HepG2 (cell line): ENCODE data around the gene TFPI2. TPM values are rescaled to one million over a fixed set of nuclear protein-coding genes. Genes with fewer than 3 reads are reported as not detected.

Source experiments
- ATAC-seq: fragments of 200-7000 bp; cut with Tn5 transposase; 3 replicates; pipeline ENCODE4 v1.9.1; 2020; ENCODE audit warnings: mild to moderate bottlenecking, moderate library complexity
- BruUV-seq: library from RNA; stranded (reverse); fragments of 400-500 nt; replicated peaks from 2 replicates; lab custom pipeline; 2021; lab: Mats Ljungman, UMichigan
- CTCF ChIA-PET: fragments of 300-600 bp; formaldehyde crosslinking; extraction: SDS; loops from one replicate; lab custom pipeline; 2021; ENCODE audit warnings: low total read pairs, inconsistent platforms, low intra/inter-chr PET ratio; lab: Yijun Ruan, JAX
- POLR2A ChIA-PET: fragments of 350-600 bp; sonication (Branson Sonifier 250); formaldehyde crosslinking; loops from one replicate; lab custom pipeline; 2020; ENCODE audit warnings: antibody characterized with exemption, inconsistent platforms; lab: Yijun Ruan, JAX
- DNase-seq: peaks from one replicate; pipeline ENCODE4 v3.0.0-alpha.2; 2015; ENCODE audit warnings: low spot score
- FAIRE-seq: peaks from 3 replicates; lab custom pipeline; 2011; peaks lifted over from hg19 to GRCh38; lab: Jason Lieb, UNC
- H2AFZ ChIP-seq: one replicate; pipeline ENCODE4 v1.6.1; 2011; ENCODE audit warnings: low read length, inconsistent platforms
- H3K27ac ChIP-seq: fragments of 300-600 bp; 3 replicates; pipeline ENCODE4 v1.8.0; 2011; ENCODE audit warnings: mixed run types, mild to moderate bottlenecking, mixed read lengths, low read length, inconsistent platforms; ENCODE audit not compliant: insufficient read depth; ENCODE audit errors: extremely low read length
- H3K27me3 ChIP-seq, 2 experiments: fragments of 200-600 bp in 1 of 2; 2 replicates in 1 of 2; 3 replicates in 1 of 2; pipeline versions ENCODE4 v1.6.0 to v1.8.0; 2011; ENCODE audit warnings: low read length in 2 of 2, mild to moderate bottlenecking in 2 of 2, moderate library complexity in 2 of 2, inconsistent platforms in 1 of 2; ENCODE audit not compliant: insufficient read depth in 2 of 2, control insufficient read depth in 1 of 2
- H3K36me3 ChIP-seq, 2 experiments: fragments of 200-600 bp in 1 of 2; replicated peaks in 1 of 2; 2 replicates in 1 of 2; 3 replicates in 1 of 2; pipeline versions ENCODE4 v1.5.1 to v1.8.0; 2011; ENCODE audit warnings: low read length in 2 of 2, inconsistent platforms in 1 of 2; ENCODE audit not compliant: insufficient read depth in 2 of 2, control insufficient read depth in 1 of 2
- H3K4me1 ChIP-seq: 2 replicates; pipeline ENCODE4 v1.5.1; 2012; ENCODE audit warnings: low read length, inconsistent platforms; ENCODE audit not compliant: insufficient read depth
- H3K4me2 ChIP-seq: 2 replicates; pipeline ENCODE4 v1.6.0; 2011; ENCODE audit warnings: low read depth, low read length, inconsistent platforms
- H3K4me3 ChIP-seq, 3 experiments: fragments of 200-600 bp in 1 of 3; sonication (generic), shearing (Covaris generic) in 1 of 3; replicated peaks in 1 of 3; 2 replicates each; pipeline ENCODE4 v1.5.1; 2011 to 2016; ENCODE audit warnings: low read length in 3 of 3, inconsistent platforms in 2 of 3, low read depth in 2 of 3, mild to moderate bottlenecking in 2 of 3, control low read depth in 1 of 3, mixed read lengths in 1 of 3; ENCODE audit not compliant: insufficient read depth in 1 of 3
- H3K79me2 ChIP-seq: one replicate; pipeline ENCODE4 v1.6.1; 2011; ENCODE audit warnings: low read length, inconsistent platforms; ENCODE audit not compliant: insufficient read depth
- H3K9ac ChIP-seq: 2 replicates; pipeline ENCODE4 v1.6.0; 2011; ENCODE audit warnings: mild to moderate bottlenecking, low read depth, low read length, inconsistent platforms; ENCODE audit not compliant: insufficient read depth
- H3K9me3 ChIP-seq: 2 replicates; pipeline ENCODE4 v1.5.1; 2012; ENCODE audit warnings: mild to moderate bottlenecking, low read length
- H4K20me1 ChIP-seq: 2 replicates; pipeline ENCODE4 v1.6.0; 2011; ENCODE audit warnings: inconsistent platforms, mild to moderate bottlenecking, low read length, moderate library complexity; ENCODE audit not compliant: insufficient read depth
- ARID2 ChIP-seq: sonication (generic); formaldehyde crosslinking; IDR thresholded peaks from 2 replicates; pipeline ENCODE4 v1.8.1; 2022; ENCODE audit warnings: mild to moderate bottlenecking, missing genetic modification reagents, borderline replicate concordance
- DPF2 ChIP-seq: sonication (generic); formaldehyde crosslinking; IDR thresholded peaks from 2 replicates; pipeline ENCODE4 v1.4.0; 2020; ENCODE audit warnings: mild to moderate bottlenecking, low read depth, missing genetic modification reagents, borderline replicate concordance
- DR1 ChIP-seq: sonication (generic); formaldehyde crosslinking; IDR thresholded peaks from 2 replicates; pipeline ENCODE4 v1.8.0; 2021; ENCODE audit warnings: mild to moderate bottlenecking, missing genetic modification reagents, inconsistent platforms
- FLYWCH1 ChIP-seq: sonication (generic); formaldehyde crosslinking; IDR thresholded peaks from 2 replicates; pipeline ENCODE4 v1.8.1; 2023; ENCODE audit warnings: mild to moderate bottlenecking, missing genetic modification reagents
- GATA4 ChIP-seq: sonication (generic); IDR thresholded peaks from 2 replicates; pipeline ENCODE4 v1.6.1; 2016; ENCODE audit warnings: antibody characterized with exemption, low read depth, borderline replicate concordance
- RARA ChIP-seq: IDR thresholded peaks from 2 replicates; pipeline ENCODE4 v1.6.1; 2016; ENCODE audit warnings: missing genetic modification reagents, missing compliant biosample characterization
- RCOR2 ChIP-seq: IDR thresholded peaks from 2 replicates; pipeline ENCODE4 v1.6.1; 2016; ENCODE audit warnings: missing biosample characterization, missing genetic modification reagents
- RNF219 ChIP-seq: sonication (generic); formaldehyde crosslinking; IDR thresholded peaks from 2 replicates; pipeline ENCODE4 v1.5.0; 2020; ENCODE audit warnings: mild to moderate bottlenecking, missing genetic modification reagents
- RORA ChIP-seq: sonication (generic); formaldehyde crosslinking; IDR thresholded peaks from 2 replicates; pipeline ENCODE4 v1.5.0; 2020; ENCODE audit warnings: mild to moderate bottlenecking, missing genetic modification reagents, moderate library complexity
- SCMH1 ChIP-seq: sonication (generic); formaldehyde crosslinking; IDR thresholded peaks from 2 replicates; pipeline ENCODE4 v1.9.0; 2021; ENCODE audit warnings: missing genetic modification reagents, mild to moderate bottlenecking, borderline replicate concordance
- SP2 ChIP-seq: sonication (generic); formaldehyde crosslinking; IDR thresholded peaks from 2 replicates; pipeline ENCODE4 v1.5.1; 2020; ENCODE audit warnings: mild to moderate bottlenecking, missing genetic modification reagents
- TOE1 ChIP-seq: sonication (generic); formaldehyde crosslinking; IDR thresholded peaks from 2 replicates; pipeline ENCODE4 v1.4.0; 2020; ENCODE audit warnings: mild to moderate bottlenecking, missing genetic modification reagents
- ZBTB4 ChIP-seq: sonication (generic); formaldehyde crosslinking; IDR thresholded peaks from 2 replicates; pipeline ENCODE4 v1.4.0; 2020; ENCODE audit warnings: missing genetic modification reagents, mild to moderate bottlenecking, borderline replicate concordance
- ZFP36L2 ChIP-seq: sonication (generic); formaldehyde crosslinking; IDR thresholded peaks from 2 replicates; pipeline ENCODE4 v1.4.0; 2020; ENCODE audit warnings: missing genetic modification reagents
- ZNF160 ChIP-seq: sonication (generic); formaldehyde crosslinking; IDR thresholded peaks from 2 replicates; pipeline ENCODE4 v1.8.0; 2022; ENCODE audit warnings: mild to moderate bottlenecking, inconsistent platforms, missing genetic modification reagents
- ZNF205 ChIP-seq: IDR thresholded peaks from 2 replicates; pipeline ENCODE4 v1.6.1; 2018; ENCODE audit warnings: missing biosample characterization, missing genetic modification reagents
- ZNF3 ChIP-seq: IDR thresholded peaks from 2 replicates; pipeline ENCODE4 v1.7.0; 2017; ENCODE audit warnings: inconsistent platforms
- ZNF737 ChIP-seq: sonication (generic); formaldehyde crosslinking; IDR thresholded peaks from 2 replicates; pipeline ENCODE4 v1.5.0; 2020; ENCODE audit warnings: missing genetic modification reagents, mild to moderate bottlenecking, borderline replicate concordance
- WGBS: methylation state at CpG from one replicate; pipeline ENCODE4 v1.1.6; 2017; ENCODE audit warnings: low lambda C conversion rate; 5-methylcytosine and 5-hydroxymethylcytosine counted together
- in situ Hi-C: cut with HindIII; loops from 2 replicates; pipeline ENCODE4 v1.10.0; 2017; ENCODE audit warnings: low pct_unique_long_range_greater_than_20kb; ENCODE audit not compliant: extremely low pct_ligation_motif_present
- intact Hi-C: fragments of 100-400 bp; cut with micrococcal nuclease; formaldehyde crosslinking; loops from one replicate; pipeline ENCODE4 v1.10.0; 2022; ENCODE audit not compliant: unreplicated experiment
- polyA plus RNA-seq, 8 experiments: library from polyadenylated mRNA; depleted of rRNA in 3 of 8; stranded (reverse) in 7 of 8; unstranded in 1 of 8; fragments of >200 nt; fragmentation: Illumina TruSeq in 4 of 8; extraction: Trizol in 4 of 8; gene quantifications; 2 replicates each; pipeline versions ENCODE4 v1.2.1 to v1.2.3, GENCODE V29; 2011 to 2016; ENCODE audit warnings: low read depth in 4 of 8, missing spikeins in 1 of 8, mixed read lengths in 1 of 8; ENCODE audit not compliant: insufficient read depth in 1 of 8
- total RNA-seq, 5 experiments: library from RNA; depleted of rRNA; stranded (reverse); fragments of >200 nt; fragmentation: Illumina TruSeq; extraction: Trizol; gene quantifications; 2 replicates each; pipeline ENCODE4 v1.2.3, GENCODE V29; 2016; ENCODE audit warnings: low read depth in 1 of 5
- TF ChIP-seq, protein P1 (sequence below): sonication (generic); formaldehyde crosslinking; IDR thresholded peaks from 2 replicates; pipeline ENCODE4 v1.8.0; 2022; ENCODE audit warnings: mild to moderate bottlenecking, missing genetic modification reagents, moderate library complexity
- TF ChIP-seq, protein P2 (sequence below): sonication (generic); formaldehyde crosslinking; IDR thresholded peaks from 2 replicates; pipeline ENCODE4 v1.4.0; 2020; ENCODE audit warnings: mild to moderate bottlenecking, missing genetic modification reagents

TFPI2 gene
- total and polyA plus RNA-seq, 2 of the 13 experiments (the other 11 are each of a cell fraction or from before 2014, with no cell fraction given), result 0.16 to 0.22 TPM

GRCh38 chr7:93927585-93927984 lies 37.0 kb upstream of the TFPI2 start (continued):
- TF ChIP-seq SCMH1 (CRISPR knock-in tag) (no peak), SP2 (CRISPR knock-in tag) (no peak), RCOR2 (no peak), ZBTB4 (CRISPR knock-in tag) (no peak), GATA4 (no peak), RORA (no peak)
- TF ChIP-seq, protein P1, sequence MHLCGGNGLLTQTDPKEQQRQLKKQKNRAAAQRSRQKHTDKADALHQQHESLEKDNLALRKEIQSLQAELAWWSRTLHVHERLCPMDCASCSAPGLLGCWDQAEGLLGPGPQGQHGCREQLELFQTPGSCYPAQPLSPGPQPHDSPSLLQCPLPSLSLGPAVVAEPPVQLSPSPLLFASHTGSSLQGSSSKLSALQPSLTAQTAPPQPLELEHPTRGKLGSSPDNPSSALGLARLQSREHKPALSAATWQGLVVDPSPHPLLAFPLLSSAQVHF (CRISPR knock-in tag), result no peak

- CTCF ChIA-PET, result no interaction called here
- ATAC-seq, result no peak
- peaks cover 3 to 6% of the 10 kb centered on the region in 2 experiments; a peak in 3 of 5 replicates for H3K27me3 ChIP-seq
- H4K20me1 ChIP-seq, result no peaks in the 10 kb centered on the region
- no peaks in the 10 kb centered on the region for H3K36me3 ChIP-seq
- 0% methylated on average over 1 of the region's 1 CpG for WGBS
- BruUV-seq, result no TSS peak
- in situ Hi-C loops (no loop called here), intact Hi-C loops (no loop called here)
- no peak overlapping the region for H3K27ac ChIP-seq
- no peak overlapping the region for H3K9ac ChIP-seq
- POLR2A ChIA-PET, result no interaction called here
- H3K4me1 ChIP-seq, result no peaks in the 10 kb centered on the region
- H3K79me2 ChIP-seq, result no peaks in the 10 kb centered on the region
- no peak overlapping the region for H3K4me3 ChIP-seq
- H3K4me2 ChIP-seq, result no peak overlapping the region
- H3K9me3 ChIP-seq, result no peaks in the 10 kb centered on the region
- H2AFZ ChIP-seq, result no peak overlapping the region
- FAIRE-seq, result no peak
- no peak for DNase-seq
- TF ChIP-seq DPF2 (CRISPR knock-in tag) (no peak), FLYWCH1 (no peak), ZNF737 (CRISPR knock-in tag) (no peak), RNF219 (CRISPR knock-in tag) (no peak), RARA (CRISPR knock-in tag) (no peak), DR1 (CRISPR knock-in tag) (no peak), ZNF160 (CRISPR knock-in tag) (no peak), TOE1 (CRISPR knock-in tag) (no peak), ZNF3 (CRISPR knock-in tag) (no peak), ZFP36L2 (CRISPR knock-in tag) (no peak), ARID2 (CRISPR knock-in tag) (no peak), ZNF205 (CRISPR knock-in tag) (no peak)
- TF ChIP-seq, protein P2, sequence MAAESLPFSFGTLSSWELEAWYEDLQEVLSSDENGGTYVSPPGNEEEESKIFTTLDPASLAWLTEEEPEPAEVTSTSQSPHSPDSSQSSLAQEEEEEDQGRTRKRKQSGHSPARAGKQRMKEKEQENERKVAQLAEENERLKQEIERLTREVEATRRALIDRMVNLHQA (CRISPR knock-in tag), result no peak
Observed at GRCh38 chr7:93926800-93927199, 36.2 kb upstream of the TFPI2 start.
